ENCODE data around the gene QRICH2. TPM values are rescaled to one million over a fixed set of nuclear protein-coding genes. Genes with fewer than 3 reads are reported as not detected.

The QRICH2 gene
- total and polyA plus RNA-seq, 10 of the 15 experiments (the other 5 are each of a cell fraction or from before 2014, with no cell fraction given) = 0.04 to 0.72 (median 0.25) TPM

DNA sequence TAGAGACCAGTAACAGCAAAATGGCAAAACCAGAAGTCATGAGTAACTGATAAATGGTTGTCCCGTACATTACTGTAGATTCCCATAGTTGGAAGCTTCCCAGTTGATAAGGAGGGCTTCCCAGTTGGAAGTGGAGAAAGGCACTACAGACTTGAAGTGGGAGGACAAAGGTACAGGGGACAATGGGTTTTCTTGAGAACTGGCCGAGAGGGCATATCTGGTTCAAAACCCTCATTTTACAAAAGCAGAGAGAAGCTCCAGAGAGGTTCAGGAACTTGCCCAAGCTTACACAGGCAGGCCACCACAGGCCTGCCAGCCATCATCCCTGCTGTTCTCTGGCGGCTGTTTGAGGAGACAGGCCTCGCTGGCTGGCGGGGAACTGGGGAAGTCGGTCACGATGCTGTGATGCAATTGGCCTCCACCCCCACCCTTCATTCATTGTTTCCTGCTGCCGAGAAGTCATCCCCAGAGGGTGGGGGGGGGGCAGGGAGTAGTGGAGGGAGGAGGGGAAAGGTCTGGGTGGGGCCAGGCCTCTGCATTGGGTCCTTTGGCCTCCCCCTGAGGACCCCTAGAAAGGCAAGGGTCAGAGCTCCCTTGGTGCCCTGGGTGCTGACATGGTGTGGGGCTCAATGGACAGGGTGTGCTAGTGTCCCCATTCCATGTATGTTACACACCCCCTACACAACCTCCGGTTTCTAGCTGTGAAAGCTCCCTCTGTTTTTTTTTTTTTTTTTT lies 39.9 kb downstream of the QRICH2 start (continued):
- TF ChIP-seq BCL3 (IDR thresholded peaks at IDR 0.05; ENCODE audit: borderline replicate concordance, insufficient read depth, low read depth, low read length, poor library complexity, severe bottlenecking) = peak; percentile 43
- peak; percentile 72 for TF ChIP-seq TCF12 (IDR thresholded peaks at IDR 0.05; ENCODE audit: low read depth, low read length)
- no peak for TF ChIP-seq SUZ12 (IDR thresholded peaks at IDR 0.05; ENCODE audit: unreplicated experiment)
- TF ChIP-seq ZBTB33 (IDR thresholded peaks at IDR 0.05) = no peak
- peak; percentile 90 for TF ChIP-seq ZNF24 (IDR thresholded peaks at IDR 0.05)
- TF ChIP-seq IKZF1 (conservative IDR thresholded peaks at IDR 0.05) = peak; percentile 65
- peak; percentile 57; the same call in 1 of the 2 replicates for TF ChIP-seq YY1 (IDR thresholded peaks at IDR 0.05; ENCODE audit: low read depth, low read length)
- TF ChIP-seq, protein P1, sequence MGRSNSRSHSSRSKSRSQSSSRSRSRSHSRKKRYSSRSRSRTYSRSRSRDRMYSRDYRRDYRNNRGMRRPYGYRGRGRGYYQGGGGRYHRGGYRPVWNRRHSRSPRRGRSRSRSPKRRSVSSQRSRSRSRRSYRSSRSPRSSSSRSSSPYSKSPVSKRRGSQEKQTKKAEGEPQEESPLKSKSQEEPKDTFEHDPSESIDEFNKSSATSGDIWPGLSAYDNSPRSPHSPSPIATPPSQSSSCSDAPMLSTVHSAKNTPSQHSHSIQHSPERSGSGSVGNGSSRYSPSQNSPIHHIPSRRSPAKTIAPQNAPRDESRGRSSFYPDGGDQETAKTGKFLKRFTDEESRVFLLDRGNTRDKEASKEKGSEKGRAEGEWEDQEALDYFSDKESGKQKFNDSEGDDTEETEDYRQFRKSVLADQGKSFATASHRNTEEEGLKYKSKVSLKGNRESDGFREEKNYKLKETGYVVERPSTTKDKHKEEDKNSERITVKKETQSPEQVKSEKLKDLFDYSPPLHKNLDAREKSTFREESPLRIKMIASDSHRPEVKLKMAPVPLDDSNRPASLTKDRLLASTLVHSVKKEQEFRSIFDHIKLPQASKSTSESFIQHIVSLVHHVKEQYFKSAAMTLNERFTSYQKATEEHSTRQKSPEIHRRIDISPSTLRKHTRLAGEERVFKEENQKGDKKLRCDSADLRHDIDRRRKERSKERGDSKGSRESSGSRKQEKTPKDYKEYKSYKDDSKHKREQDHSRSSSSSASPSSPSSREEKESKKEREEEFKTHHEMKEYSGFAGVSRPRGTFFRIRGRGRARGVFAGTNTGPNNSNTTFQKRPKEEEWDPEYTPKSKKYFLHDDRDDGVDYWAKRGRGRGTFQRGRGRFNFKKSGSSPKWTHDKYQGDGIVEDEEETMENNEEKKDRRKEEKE (IDR thresholded peaks at IDR 0.05) = no peak
- peak; percentile 71; the same call in 1 of the 2 replicates for TF ChIP-seq CHD1 (IDR thresholded peaks at IDR 0.05; ENCODE audit: low read depth, low read length)
- peak in 1 of 2 experiments; percentile 71; a peak in 1 of 4 replicates for TF ChIP-seq EP300 (IDR thresholded peaks at IDR 0.05; ENCODE audit: borderline replicate concordance in 1 of 2, control insufficient read depth in 1 of 2, low read depth in 2 of 2, low read length in 2 of 2)
- TF ChIP-seq IKZF2 (IDR thresholded peaks at IDR 0.05) = peak; percentile 46; a peak in 1 of 4 replicates
- TF ChIP-seq ZBED1 (IDR thresholded peaks at IDR 0.05; ENCODE audit: borderline replicate concordance) = no peak
- TF ChIP-seq SREBF2 (IDR thresholded peaks at IDR 0.05; ENCODE audit: low read length) = no peak
- no peak for TF ChIP-seq CTCF (IDR thresholded peaks at IDR 0.05 in 2 of 3, conservative IDR thresholded peaks at IDR 0.05 in 1 of 3; ENCODE audit: control insufficient read depth in 2 of 3, extremely low read depth in 1 of 3, insufficient read depth in 1 of 3, low read depth in 3 of 3, low read length in 3 of 3)
- TF ChIP-seq, protein P2, sequence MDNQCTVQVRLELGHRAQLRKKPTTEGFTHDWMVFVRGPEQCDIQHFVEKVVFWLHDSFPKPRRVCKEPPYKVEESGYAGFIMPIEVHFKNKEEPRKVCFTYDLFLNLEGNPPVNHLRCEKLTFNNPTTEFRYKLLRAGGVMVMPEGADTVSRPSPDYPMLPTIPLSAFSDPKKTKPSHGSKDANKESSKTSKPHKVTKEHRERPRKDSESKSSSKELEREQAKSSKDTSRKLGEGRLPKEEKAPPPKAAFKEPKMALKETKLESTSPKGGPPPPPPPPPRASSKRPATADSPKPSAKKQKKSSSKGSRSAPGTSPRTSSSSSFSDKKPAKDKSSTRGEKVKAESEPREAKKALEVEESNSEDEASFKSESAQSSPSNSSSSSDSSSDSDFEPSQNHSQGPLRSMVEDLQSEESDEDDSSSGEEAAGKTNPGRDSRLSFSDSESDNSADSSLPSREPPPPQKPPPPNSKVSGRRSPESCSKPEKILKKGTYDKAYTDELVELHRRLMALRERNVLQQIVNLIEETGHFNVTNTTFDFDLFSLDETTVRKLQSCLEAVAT (IDR thresholded peaks at IDR 0.05) = peak; percentile 66; the same call in 1 of the 2 replicates
- no peak for TF ChIP-seq RUNX3 (IDR thresholded peaks at IDR 0.05; ENCODE audit: low read length)
- TF ChIP-seq CREB1 (IDR thresholded peaks at IDR 0.05; ENCODE audit: low read depth) = no peak
- no peak for TF ChIP-seq BCL11A (IDR thresholded peaks at IDR 0.05; ENCODE audit: low read depth, low read length)
- TF ChIP-seq BACH1 (IDR thresholded peaks at IDR 0.05; ENCODE audit: borderline replicate concordance) = peak; percentile 71
- TF ChIP-seq PAX5 (IDR thresholded peaks at IDR 0.05; ENCODE audit: borderline replicate concordance, low read depth, low read length) = peak; percentile 54; the same call in 1 of the 2 replicates
